Nephron progenitor cell (in vitro differentiated cells): ENCODE data around the gene ZNF91.
"Not testable (repeated sequence)": the region's sequence is repeated elsewhere in the genome, so short reads cannot be mapped to it uniquely, and the experiment has no call there.

Source experiments
- DNase-seq: peaks from one replicate; pipeline ENCODE4 v3.0.0; 2021
- H3K27ac Mint-ChIP-seq: 2 replicates; pipeline ENCODE4 v1.8.0; 2021; ENCODE audit warnings: mild to moderate bottlenecking, moderate library complexity, mixed read lengths
- H3K27me3 Mint-ChIP-seq: 2 replicates; pipeline ENCODE4 v1.8.0; 2021; ENCODE audit warnings: mild to moderate bottlenecking, low read depth, mixed read lengths; ENCODE audit not compliant: poor library complexity
- H3K36me3 Mint-ChIP-seq: 2 replicates; pipeline ENCODE4 v1.8.0; 2021; ENCODE audit warnings: low read depth, mixed read lengths
- H3K4me1 Mint-ChIP-seq: 2 replicates; pipeline ENCODE4 v1.8.0; 2021; ENCODE audit warnings: mixed read lengths
- H3K4me3 Mint-ChIP-seq: 2 replicates; pipeline ENCODE4 v1.8.0; 2021; ENCODE audit warnings: mild to moderate bottlenecking, moderate library complexity, mixed read lengths
- H3K9me3 Mint-ChIP-seq: 2 replicates; pipeline ENCODE4 v1.8.0; 2021; ENCODE audit warnings: mild to moderate bottlenecking, moderate library complexity, mixed read lengths
- TF ChIP-seq, protein P1 (sequence below): fragments of 200-600 bp; sonication (generic); IDR thresholded peaks from 2 replicates; pipeline ENCODE4 v1.5.0; 2021; ENCODE audit warnings: antibody characterized with exemption

Gene ZNF91

DNA sequence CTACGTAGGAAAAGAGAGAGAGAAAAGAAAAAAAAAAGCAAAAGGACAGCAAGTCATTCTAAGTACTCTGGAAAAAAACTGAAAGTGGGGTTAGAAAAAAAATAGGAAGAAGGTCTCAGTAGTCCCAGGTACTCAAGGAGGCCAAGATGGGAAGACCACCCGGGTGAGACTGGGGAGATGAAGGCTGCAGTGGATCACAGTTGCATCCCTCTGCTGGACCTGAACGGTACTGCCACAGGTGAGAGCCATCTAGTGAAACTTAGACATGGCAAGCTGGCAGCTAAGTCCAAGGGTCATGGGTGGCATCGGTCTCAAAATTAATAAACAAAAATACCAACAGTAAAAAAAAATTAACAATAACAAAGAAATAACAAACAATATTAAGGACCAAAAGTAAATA, 41.0 kb upstream of the ZNF91 start:
- DNase-seq, result peak; percentile 3
- H3K4me1 Mint-ChIP-seq, result no peaks in the 10 kb centered on the region
- TF ChIP-seq, protein P1, sequence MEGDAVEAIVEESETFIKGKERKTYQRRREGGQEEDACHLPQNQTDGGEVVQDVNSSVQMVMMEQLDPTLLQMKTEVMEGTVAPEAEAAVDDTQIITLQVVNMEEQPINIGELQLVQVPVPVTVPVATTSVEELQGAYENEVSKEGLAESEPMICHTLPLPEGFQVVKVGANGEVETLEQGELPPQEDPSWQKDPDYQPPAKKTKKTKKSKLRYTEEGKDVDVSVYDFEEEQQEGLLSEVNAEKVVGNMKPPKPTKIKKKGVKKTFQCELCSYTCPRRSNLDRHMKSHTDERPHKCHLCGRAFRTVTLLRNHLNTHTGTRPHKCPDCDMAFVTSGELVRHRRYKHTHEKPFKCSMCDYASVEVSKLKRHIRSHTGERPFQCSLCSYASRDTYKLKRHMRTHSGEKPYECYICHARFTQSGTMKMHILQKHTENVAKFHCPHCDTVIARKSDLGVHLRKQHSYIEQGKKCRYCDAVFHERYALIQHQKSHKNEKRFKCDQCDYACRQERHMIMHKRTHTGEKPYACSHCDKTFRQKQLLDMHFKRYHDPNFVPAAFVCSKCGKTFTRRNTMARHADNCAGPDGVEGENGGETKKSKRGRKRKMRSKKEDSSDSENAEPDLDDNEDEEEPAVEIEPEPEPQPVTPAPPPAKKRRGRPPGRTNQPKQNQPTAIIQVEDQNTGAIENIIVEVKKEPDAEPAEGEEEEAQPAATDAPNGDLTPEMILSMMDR, result no peak
- H3K27ac Mint-ChIP-seq, result no peak overlapping the region
- peaks cover 79% of the 10 kb centered on the region for H3K9me3 Mint-ChIP-seq
- no peak overlapping the region for H3K4me3 Mint-ChIP-seq
- H3K36me3 Mint-ChIP-seq, result peaks cover 14% of the 10 kb centered on the region
- H3K27me3 Mint-ChIP-seq, result peaks cover 3% of the 10 kb centered on the region

DNA sequence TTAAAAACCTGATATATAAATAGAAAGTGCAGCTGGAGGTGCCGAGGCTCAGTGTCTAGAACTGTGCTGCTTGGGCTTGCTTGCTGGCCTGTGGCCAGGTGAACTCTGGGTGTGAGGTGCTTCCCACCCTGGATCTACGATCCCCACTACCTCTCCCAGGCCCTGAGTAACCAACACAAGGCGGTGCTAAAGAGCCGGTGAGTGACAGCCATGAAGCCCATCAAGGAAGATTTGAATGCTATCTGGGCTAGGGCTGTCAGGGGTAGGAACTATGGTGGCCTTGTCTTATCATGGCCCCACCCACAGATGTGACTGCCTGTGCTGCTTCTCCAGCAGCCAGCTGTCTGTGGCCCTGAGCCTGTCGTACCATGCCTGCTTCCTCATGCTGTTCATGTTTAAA, 25.6 kb upstream of the ZNF91 start:
- Mint-ChIP-seq H3K36me3 (no peaks in the 10 kb centered on the region), H3K27ac (no peak overlapping the region), H3K9me3 (peaks cover 78% of the 10 kb centered on the region), H3K4me3 (no peak overlapping the region), H3K4me1 (no peaks in the 10 kb centered on the region), H3K27me3 (no peaks in the 10 kb centered on the region)
- no peak for DNase-seq
- TF ChIP-seq, protein P1, result no peak

DNA sequence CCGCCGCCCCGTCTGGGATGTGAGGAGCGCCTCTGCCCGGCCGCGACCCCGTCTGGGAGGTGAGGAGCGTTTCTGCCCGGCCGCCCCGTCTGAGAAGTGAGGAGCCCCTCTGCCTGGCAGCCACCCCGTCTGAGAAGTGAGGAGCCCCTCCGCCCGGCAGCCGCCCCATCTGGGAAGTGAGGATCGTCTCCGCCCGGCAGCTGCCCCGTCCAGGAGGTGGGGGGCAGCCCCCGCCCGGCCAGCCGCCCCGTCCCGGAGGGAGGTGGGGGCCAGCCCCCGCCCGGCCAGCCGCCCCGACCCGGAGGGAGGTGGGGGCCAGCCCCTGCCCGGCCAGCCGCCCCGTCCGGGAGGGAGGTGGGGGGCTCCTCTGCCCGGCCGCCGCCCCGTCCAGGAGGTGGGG, 24.0 kb upstream of the ZNF91 start:
- not testable (repeated sequence) for H3K4me3 Mint-ChIP-seq, H3K27ac Mint-ChIP-seq, H3K27me3 Mint-ChIP-seq, DNase-seq, H3K36me3 Mint-ChIP-seq
- peaks cover 70% of the 10 kb centered on the region for H3K9me3 Mint-ChIP-seq
- peaks cover 10% of the 10 kb centered on the region for H3K4me1 Mint-ChIP-seq

DNA sequence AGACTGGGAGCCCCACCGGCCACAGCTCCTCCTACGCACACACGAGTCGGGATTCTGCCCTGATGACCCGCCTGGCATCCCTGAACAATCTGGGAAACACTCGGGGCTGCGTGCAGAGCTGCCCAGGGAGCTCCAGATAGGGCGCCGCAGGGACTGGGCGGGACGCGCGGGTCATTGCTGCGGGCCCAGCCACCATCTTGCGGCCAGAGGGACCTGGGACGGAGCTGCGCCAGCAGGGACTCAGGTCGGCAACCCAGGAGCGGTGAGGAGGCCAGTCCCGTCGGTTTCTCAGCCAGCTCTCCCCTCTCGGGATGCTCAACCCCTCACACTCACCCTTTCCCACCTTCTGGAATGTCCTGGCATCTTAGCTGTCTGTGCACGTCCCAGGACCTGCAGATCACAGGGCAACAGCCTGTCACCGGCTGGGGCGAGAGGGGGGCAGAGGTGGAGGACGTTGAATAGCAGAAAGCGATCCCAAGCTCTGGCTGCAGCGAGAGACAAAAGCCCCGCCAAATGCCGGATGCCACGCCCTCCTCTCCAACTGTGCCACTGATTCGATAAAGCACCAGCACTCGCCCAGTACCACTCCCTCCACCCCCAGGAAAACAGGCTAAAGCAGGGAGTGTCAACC, 20.4 kb upstream of the ZNF91 start:
- peaks cover 18% of the 10 kb centered on the region for H3K4me1 Mint-ChIP-seq
- H3K4me3 Mint-ChIP-seq, result peak overlapping the region; percentile 93
- peak overlapping the region; percentile 84 for H3K27ac Mint-ChIP-seq
- peaks cover 30% of the 10 kb centered on the region for H3K36me3 Mint-ChIP-seq
- DNase-seq, result peak; percentile 72
- TF ChIP-seq, protein P1, result no peak
- peaks cover 44% of the 10 kb centered on the region for H3K9me3 Mint-ChIP-seq
- H3K27me3 Mint-ChIP-seq, result peaks cover 3% of the 10 kb centered on the region

DNA sequence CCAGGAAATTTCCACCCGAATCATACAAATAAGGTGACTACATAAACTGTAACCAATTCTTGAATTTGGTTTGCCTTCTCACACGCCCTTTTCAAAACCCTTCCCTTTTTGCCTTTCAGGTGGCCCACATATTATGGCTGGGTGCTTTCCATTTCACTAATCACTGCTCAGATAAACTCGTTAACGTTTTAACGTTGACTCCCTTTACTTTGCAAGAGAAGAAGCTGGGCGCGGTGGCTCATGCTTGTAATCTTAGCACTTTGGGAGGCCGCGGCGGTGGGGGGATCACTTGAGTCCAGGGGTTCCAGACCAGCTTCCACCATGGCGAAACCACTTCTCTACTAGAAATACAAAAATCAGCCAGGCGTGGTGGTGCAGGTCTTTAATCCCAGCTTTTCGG, 19.8 kb upstream of the ZNF91 start:
- H3K27ac Mint-ChIP-seq, result peak overlapping the region; percentile 84

DNA sequence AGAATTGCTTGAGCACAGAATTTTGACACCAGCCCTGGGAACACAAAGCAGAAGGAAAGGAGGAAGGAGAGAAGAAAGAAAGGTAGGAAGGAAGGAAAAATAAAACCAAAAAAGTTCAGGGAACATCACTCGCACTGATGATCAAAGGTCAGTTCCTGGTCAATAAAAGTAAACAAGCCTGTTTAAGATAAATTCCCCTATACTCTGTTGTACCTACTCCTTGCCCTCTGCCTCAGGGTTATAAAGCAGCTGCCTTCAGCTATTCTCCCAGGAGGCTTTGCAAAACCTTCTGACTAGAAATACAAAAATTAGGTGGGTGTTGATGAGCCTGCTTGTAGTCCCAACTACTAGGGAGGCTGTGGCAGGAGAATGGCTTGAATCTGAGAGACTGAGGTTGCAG, 14.9 kb upstream of the ZNF91 start:
- no peak for DNase-seq
- H3K27me3 Mint-ChIP-seq, result peaks cover 3% of the 10 kb centered on the region
- H3K27ac Mint-ChIP-seq, result no peak overlapping the region
- peaks cover 72% of the 10 kb centered on the region for H3K36me3 Mint-ChIP-seq
- TF ChIP-seq, protein P1, result no peak
- H3K4me3 Mint-ChIP-seq, result no peak overlapping the region
- peaks cover 26% of the 10 kb centered on the region for H3K4me1 Mint-ChIP-seq
- H3K9me3 Mint-ChIP-seq, result peaks cover 17% of the 10 kb centered on the region

More for the DNA sequence above, 19.8 kb upstream of the ZNF91 start:
- Mint-ChIP-seq H3K4me3 (peak overlapping the region; percentile 93), H3K27me3 (peaks cover 3% of the 10 kb centered on the region), H3K9me3 (peaks cover 38% of the 10 kb centered on the region), H3K4me1 (peaks cover 22% of the 10 kb centered on the region), H3K36me3 (peaks cover 33% of the 10 kb centered on the region)
- TF ChIP-seq, protein P1, result no peak
- DNase-seq, result peak; percentile 24
